Measurements from ENCODE around the gene GGT5.

DNA sequence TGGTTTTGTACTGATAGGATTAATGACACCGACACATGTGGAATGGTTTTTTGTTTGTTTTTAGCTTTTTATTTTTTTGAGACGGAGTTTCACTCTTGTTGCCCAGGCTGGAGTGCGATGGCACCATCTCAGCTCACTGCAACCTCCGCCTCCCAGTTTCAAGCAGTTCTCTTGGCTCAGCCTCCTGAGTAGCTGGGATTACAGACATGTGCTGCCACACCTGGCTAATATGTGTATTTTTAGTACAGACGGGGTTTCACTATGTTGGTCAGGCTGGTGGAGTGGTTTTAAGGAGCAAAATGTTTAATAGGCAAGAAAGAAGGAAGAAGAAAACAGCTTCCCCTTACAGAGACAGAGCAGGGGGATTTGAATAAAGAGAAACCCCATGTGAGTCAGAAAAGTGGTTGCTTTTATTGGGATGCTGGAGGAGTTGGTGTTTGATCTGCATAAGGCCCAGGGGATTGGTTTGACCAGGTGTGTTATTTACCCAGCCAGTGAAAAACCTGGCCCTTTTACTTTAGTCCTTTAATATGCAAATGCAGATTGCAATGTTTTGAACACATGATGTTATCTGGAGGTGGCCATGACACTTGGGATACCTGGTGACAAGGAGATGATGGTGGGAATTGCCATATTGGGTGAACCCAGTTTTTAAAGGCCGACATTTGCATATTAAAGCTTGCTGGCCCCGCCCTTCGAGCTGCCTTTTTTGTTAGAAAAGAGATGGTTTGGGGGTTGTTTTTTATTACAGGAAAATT lies 39.3 kb downstream of the GGT5 start:
- TF ChIP-seq, protein P1, sequence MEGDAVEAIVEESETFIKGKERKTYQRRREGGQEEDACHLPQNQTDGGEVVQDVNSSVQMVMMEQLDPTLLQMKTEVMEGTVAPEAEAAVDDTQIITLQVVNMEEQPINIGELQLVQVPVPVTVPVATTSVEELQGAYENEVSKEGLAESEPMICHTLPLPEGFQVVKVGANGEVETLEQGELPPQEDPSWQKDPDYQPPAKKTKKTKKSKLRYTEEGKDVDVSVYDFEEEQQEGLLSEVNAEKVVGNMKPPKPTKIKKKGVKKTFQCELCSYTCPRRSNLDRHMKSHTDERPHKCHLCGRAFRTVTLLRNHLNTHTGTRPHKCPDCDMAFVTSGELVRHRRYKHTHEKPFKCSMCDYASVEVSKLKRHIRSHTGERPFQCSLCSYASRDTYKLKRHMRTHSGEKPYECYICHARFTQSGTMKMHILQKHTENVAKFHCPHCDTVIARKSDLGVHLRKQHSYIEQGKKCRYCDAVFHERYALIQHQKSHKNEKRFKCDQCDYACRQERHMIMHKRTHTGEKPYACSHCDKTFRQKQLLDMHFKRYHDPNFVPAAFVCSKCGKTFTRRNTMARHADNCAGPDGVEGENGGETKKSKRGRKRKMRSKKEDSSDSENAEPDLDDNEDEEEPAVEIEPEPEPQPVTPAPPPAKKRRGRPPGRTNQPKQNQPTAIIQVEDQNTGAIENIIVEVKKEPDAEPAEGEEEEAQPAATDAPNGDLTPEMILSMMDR (IDR thresholded peaks at IDR 0.05 in 4 of 5, conservative IDR thresholded peaks at IDR 0.05 in 1 of 5), result no peak
- no peak for TF ChIP-seq POLR2A (IDR thresholded peaks at IDR 0.05)
